ENCODE measurements around the gene TACO1.

Gene TACO1

DNA sequence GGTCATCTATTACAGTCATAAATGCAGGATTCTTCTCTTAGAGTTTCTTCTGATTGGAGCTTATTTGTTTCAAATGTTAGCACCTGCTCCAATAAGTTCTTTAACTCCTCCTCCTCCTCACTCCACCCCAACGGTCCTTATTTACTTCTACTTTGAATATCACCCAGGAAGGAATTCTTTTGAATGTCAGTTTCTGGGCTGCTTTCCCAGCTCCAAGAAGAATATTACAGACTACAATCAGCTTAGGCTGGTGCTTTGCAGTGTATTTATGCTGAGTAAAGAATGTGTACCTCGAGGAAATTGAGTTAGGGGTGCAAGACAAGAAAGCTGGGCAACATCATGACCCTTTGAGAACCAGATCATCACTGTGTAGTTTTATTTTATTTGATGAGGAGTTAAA lies 52.4 kb downstream of the TACO1 start:
- TF ChIP-seq, protein P1, sequence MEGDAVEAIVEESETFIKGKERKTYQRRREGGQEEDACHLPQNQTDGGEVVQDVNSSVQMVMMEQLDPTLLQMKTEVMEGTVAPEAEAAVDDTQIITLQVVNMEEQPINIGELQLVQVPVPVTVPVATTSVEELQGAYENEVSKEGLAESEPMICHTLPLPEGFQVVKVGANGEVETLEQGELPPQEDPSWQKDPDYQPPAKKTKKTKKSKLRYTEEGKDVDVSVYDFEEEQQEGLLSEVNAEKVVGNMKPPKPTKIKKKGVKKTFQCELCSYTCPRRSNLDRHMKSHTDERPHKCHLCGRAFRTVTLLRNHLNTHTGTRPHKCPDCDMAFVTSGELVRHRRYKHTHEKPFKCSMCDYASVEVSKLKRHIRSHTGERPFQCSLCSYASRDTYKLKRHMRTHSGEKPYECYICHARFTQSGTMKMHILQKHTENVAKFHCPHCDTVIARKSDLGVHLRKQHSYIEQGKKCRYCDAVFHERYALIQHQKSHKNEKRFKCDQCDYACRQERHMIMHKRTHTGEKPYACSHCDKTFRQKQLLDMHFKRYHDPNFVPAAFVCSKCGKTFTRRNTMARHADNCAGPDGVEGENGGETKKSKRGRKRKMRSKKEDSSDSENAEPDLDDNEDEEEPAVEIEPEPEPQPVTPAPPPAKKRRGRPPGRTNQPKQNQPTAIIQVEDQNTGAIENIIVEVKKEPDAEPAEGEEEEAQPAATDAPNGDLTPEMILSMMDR (IDR thresholded peaks at IDR 0.05; ENCODE audit: insufficient read depth, low read depth, low read length, missing control alignments): no peak
- H3K4me3 ChIP-seq (ENCODE audit: low read depth, low read length): no peak overlapping the region
- DNase-seq (ENCODE audit: low read depth): no peak

DNA sequence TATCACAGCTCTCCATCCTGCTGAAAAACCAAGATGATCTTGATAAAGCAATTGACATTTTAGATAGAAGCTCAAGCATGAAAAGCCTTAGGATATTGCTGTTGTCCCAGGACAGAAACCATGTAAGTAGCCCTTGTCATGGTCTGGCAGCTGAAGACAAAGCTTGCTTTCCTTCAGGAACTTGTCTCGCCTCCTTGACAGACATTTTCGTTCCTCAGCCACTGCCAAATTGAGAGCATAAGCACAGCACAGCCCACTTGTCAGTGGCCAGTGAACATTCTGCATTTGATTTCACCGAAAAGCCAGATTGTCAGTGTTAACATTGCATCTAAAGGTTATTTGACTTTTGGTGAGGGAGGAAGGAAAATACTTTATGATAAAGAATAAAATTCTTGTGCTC lies 57.1 kb downstream of the TACO1 start:
- no peak overlapping the region for H3K4me3 ChIP-seq (ENCODE audit: low read depth, low read length)
- no peak for DNase-seq (ENCODE audit: low read depth)
- TF ChIP-seq, protein P1 (IDR thresholded peaks at IDR 0.05; ENCODE audit: insufficient read depth, low read depth, low read length, missing control alignments): no peak

Measured in GM12865 (cell line).